H9 (cell line): ENCODE measurements around the gene MRPL3. TPM values are rescaled to one million over a fixed set of nuclear protein-coding genes. Genes with fewer than 3 reads are reported as not detected.

Experiments
- DNase-seq: peaks from one replicate; pipeline ENCODE4 v3.0.0-alpha.2; 2017
- H2AFZ ChIP-seq: one replicate; pipeline ENCODE4 v1.6.1; 2013; ENCODE audit warnings: mild to moderate bottlenecking, low read length, control low read depth, moderate library complexity
- H2AK5ac ChIP-seq: 2 replicates; pipeline ENCODE4 v1.6.1; 2013; ENCODE audit warnings: low read length, control low read depth, mixed read lengths; ENCODE audit not compliant: insufficient read length
- H2BK120ac ChIP-seq: one replicate; pipeline ENCODE4 v1.6.1; 2013; ENCODE audit warnings: low read depth, mild to moderate bottlenecking, low read length, control low read depth, inconsistent platforms; ENCODE audit not compliant: poor library complexity, severe bottlenecking
- H2BK12ac ChIP-seq: 2 replicates; pipeline ENCODE4 v1.6.1; 2013; ENCODE audit warnings: low read length, control low read depth, mixed read lengths, low read depth; ENCODE audit not compliant: insufficient read length
- H2BK15ac ChIP-seq: 2 replicates; pipeline ENCODE4 v1.6.1; 2013; ENCODE audit warnings: low read depth, low read length, control low read depth
- H2BK20ac ChIP-seq: one replicate; pipeline ENCODE4 v1.6.1; 2013; ENCODE audit warnings: low read depth, mild to moderate bottlenecking, low read length, control low read depth, inconsistent platforms; ENCODE audit not compliant: poor library complexity, severe bottlenecking
- H2BK5ac ChIP-seq: 2 replicates; pipeline ENCODE4 v1.6.1; 2013; ENCODE audit warnings: low read length, control low read depth, mixed read lengths; ENCODE audit not compliant: insufficient read length
- H3K14ac ChIP-seq: 2 replicates; pipeline ENCODE4 v1.6.1; 2013; ENCODE audit warnings: low read length, control low read depth; ENCODE audit not compliant: insufficient read depth
- H3K18ac ChIP-seq: 2 replicates; pipeline ENCODE4 v1.6.1; 2013; ENCODE audit warnings: low read depth, mild to moderate bottlenecking, mixed read lengths, low read length, control low read depth; ENCODE audit not compliant: insufficient read length
- H3K23ac ChIP-seq: 2 replicates; pipeline ENCODE4 v1.6.1; 2013; ENCODE audit warnings: low read length, control low read depth, mixed read lengths, low read depth; ENCODE audit not compliant: insufficient read length
- H3K23me2 ChIP-seq: 2 replicates; pipeline ENCODE4 v1.6.1; 2013; ENCODE audit warnings: low read depth, mild to moderate bottlenecking, mixed read lengths, low read length, control low read depth; ENCODE audit not compliant: insufficient read length, poor library complexity, severe bottlenecking
- H3K27ac ChIP-seq: 2 replicates; pipeline ENCODE4 v1.5.1; 2013; ENCODE audit warnings: low read length, control low read depth, mixed read lengths, low read depth; ENCODE audit not compliant: insufficient read length
- H3K27me3 ChIP-seq: 2 replicates; pipeline ENCODE4 v1.6.1; 2013; ENCODE audit warnings: low read length, control low read depth, inconsistent platforms; ENCODE audit not compliant: insufficient read depth
- H3K4ac ChIP-seq: 2 replicates; pipeline ENCODE4 v1.6.1; 2013; ENCODE audit warnings: low read depth, mild to moderate bottlenecking, control low read depth, inconsistent platforms, low read length, moderate library complexity
- H3K4me1 ChIP-seq: 2 replicates; pipeline ENCODE4 v1.6.1; 2013; ENCODE audit warnings: low read length, control low read depth, inconsistent platforms; ENCODE audit not compliant: insufficient read depth
- H3K4me2 ChIP-seq: 2 replicates; pipeline ENCODE4 v1.6.1; 2013; ENCODE audit warnings: low read length, control low read depth, mixed read lengths; ENCODE audit not compliant: insufficient read length, insufficient read depth
- H3K56ac ChIP-seq: 2 replicates; pipeline ENCODE4 v1.6.1; 2013; ENCODE audit warnings: low read depth, mild to moderate bottlenecking, mixed read lengths, low read length, control low read depth; ENCODE audit not compliant: insufficient read length
- H3K79me1 ChIP-seq: 2 replicates; pipeline ENCODE4 v1.6.1; 2013; ENCODE audit warnings: low read depth, mild to moderate bottlenecking, moderate library complexity, low read length, control low read depth, inconsistent platforms; ENCODE audit not compliant: insufficient read depth, poor library complexity, severe bottlenecking
- H3K79me2 ChIP-seq: 2 replicates; pipeline ENCODE4 v1.6.1; 2013; ENCODE audit warnings: low read length, control low read depth, inconsistent platforms; ENCODE audit not compliant: insufficient read depth
- H3K9ac ChIP-seq: 2 replicates; pipeline ENCODE4 v1.6.1; 2013; ENCODE audit warnings: low read length, control low read depth, mixed read lengths; ENCODE audit not compliant: insufficient read length; ENCODE audit errors: extremely low read depth
- H3K9me3 ChIP-seq: one replicate; pipeline ENCODE4 v1.6.1; 2013; ENCODE audit warnings: low read depth, low read length, inconsistent platforms; ENCODE audit not compliant: control insufficient read depth
- H3T11ph ChIP-seq: one replicate; pipeline ENCODE4 v1.6.1; 2013; ENCODE audit warnings: mild to moderate bottlenecking, low read length, control low read depth, inconsistent platforms
- H4K20me1 ChIP-seq: one replicate; pipeline ENCODE4 v1.6.1; 2013; ENCODE audit not compliant: control insufficient read depth, insufficient read length, insufficient read depth
- H4K5ac ChIP-seq: 2 replicates; pipeline ENCODE4 v1.6.1; 2013; ENCODE audit warnings: low read depth, mild to moderate bottlenecking, mixed read lengths, low read length, control low read depth; ENCODE audit not compliant: insufficient read length
- H4K8ac ChIP-seq: replicated peaks from 2 replicates; pipeline ENCODE4 v1.6.1; 2013; ENCODE audit warnings: low read length, control low read depth, mixed read lengths, low read depth; ENCODE audit not compliant: insufficient read length
- H4K91ac ChIP-seq: 2 replicates; pipeline ENCODE4 v1.6.1; 2013; ENCODE audit warnings: low read depth, mild to moderate bottlenecking, moderate library complexity, mixed read lengths, low read length, control low read depth; ENCODE audit not compliant: insufficient read length
- H3K27ac Mint-ChIP-seq, 3 experiments: 2 replicates in 2 of 3; 3 replicates in 1 of 3; pipeline ENCODE4 v1.8.0; 2020 to 2021; ENCODE audit warnings: mixed read lengths in 3 of 3, mild to moderate bottlenecking in 1 of 3, moderate library complexity in 1 of 3
- H3K27me3 Mint-ChIP-seq: 2 replicates; pipeline ENCODE4 v1.8.0; 2021; ENCODE audit warnings: low read depth, mild to moderate bottlenecking, moderate library complexity, mixed read lengths
- H3K36me3 Mint-ChIP-seq, 3 experiments: 2 replicates in 2 of 3; 3 replicates in 1 of 3; pipeline ENCODE4 v1.8.0; 2020 to 2021; ENCODE audit warnings: low read depth in 3 of 3, mixed read lengths in 3 of 3; ENCODE audit not compliant: insufficient read depth in 1 of 3
- H3K4me1 Mint-ChIP-seq, 2 experiments: 2 replicates each; pipeline ENCODE4 v1.8.0; 2020; ENCODE audit warnings: mixed read lengths in 2 of 2
- H3K4me3 Mint-ChIP-seq, 2 experiments: 2 replicates in 1 of 2; 3 replicates in 1 of 2; pipeline ENCODE4 v1.8.0; 2020 to 2021; ENCODE audit warnings: mild to moderate bottlenecking in 2 of 2, mixed read lengths in 2 of 2, moderate library complexity in 1 of 2
- H3K9me3 Mint-ChIP-seq, 2 experiments: 2 replicates in 1 of 2; 3 replicates in 1 of 2; pipeline ENCODE4 v1.8.0; 2020; ENCODE audit warnings: mild to moderate bottlenecking in 2 of 2, mixed read lengths in 2 of 2, moderate library complexity in 1 of 2
- WGBS: extraction: QIAGEN DNeasy Blood & Tissue Kit; methylation state at CpG from one replicate; pipeline ENCODE4 v1.1.7; 2013; ENCODE audit warnings: missing lambda C conversion rate, low lambda C conversion rate, mixed read lengths; ENCODE audit not compliant: insufficient read length; ENCODE audit errors: extremely low coverage; 5-methylcytosine and 5-hydroxymethylcytosine counted together
- total RNA-seq: library from RNA; stranded (reverse); gene quantifications from 2 replicates; pipeline ENCODE4 v1.2.1, GENCODE V29; 2021
- TF ChIP-seq, protein P1 (sequence below): fragments of 200-600 bp; sonication (generic); conservative IDR thresholded peaks from 3 replicates; pipeline ENCODE4 v1.8.0; 2021; ENCODE audit warnings: antibody characterized with exemption, mild to moderate bottlenecking

MRPL3 gene
- total RNA-seq, 1 experiment from 2014 or later, result 154 TPM

DNA sequence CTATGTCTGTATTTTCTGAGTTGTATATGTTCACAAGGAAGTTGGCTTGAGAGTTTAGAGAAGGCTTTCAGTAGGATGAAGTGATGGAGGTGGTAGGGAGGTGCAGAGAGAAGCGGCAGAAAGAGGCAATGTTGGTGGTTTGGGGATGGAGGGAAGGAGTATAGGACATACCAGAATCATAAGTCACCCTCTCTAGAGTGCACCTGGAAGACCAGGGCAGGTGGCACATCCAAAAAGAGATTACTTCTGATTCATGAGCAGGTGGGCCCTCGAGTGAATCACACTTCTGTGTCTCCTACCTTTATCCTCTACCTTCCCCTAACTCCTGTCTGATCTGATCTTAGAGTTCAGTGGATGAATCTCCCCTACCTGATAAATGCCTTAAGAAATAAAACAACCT lies 41.8 kb upstream of the MRPL3 start:
- no peak overlapping the region for H3K27ac Mint-ChIP-seq
- no peak overlapping the region for H2BK120ac ChIP-seq
- H3K4me1 Mint-ChIP-seq, result no peaks in the 10 kb centered on the region
- no peak overlapping the region for H2BK20ac ChIP-seq
- H3T11ph ChIP-seq, result no peak overlapping the region
- H3K79me2 ChIP-seq, result no peaks in the 10 kb centered on the region
- H3K27me3 Mint-ChIP-seq, result no peaks in the 10 kb centered on the region
- no peaks in the 10 kb centered on the region for H3K27me3 ChIP-seq
- H2BK5ac ChIP-seq, result no peak overlapping the region
- H3K36me3 Mint-ChIP-seq, result no peaks in the 10 kb centered on the region
- no peak overlapping the region for H2AFZ ChIP-seq
- no peak overlapping the region for H3K4me3 Mint-ChIP-seq
- H2AK5ac ChIP-seq, result no peak overlapping the region
- H4K8ac ChIP-seq, result no peak overlapping the region
- TF ChIP-seq, protein P1, sequence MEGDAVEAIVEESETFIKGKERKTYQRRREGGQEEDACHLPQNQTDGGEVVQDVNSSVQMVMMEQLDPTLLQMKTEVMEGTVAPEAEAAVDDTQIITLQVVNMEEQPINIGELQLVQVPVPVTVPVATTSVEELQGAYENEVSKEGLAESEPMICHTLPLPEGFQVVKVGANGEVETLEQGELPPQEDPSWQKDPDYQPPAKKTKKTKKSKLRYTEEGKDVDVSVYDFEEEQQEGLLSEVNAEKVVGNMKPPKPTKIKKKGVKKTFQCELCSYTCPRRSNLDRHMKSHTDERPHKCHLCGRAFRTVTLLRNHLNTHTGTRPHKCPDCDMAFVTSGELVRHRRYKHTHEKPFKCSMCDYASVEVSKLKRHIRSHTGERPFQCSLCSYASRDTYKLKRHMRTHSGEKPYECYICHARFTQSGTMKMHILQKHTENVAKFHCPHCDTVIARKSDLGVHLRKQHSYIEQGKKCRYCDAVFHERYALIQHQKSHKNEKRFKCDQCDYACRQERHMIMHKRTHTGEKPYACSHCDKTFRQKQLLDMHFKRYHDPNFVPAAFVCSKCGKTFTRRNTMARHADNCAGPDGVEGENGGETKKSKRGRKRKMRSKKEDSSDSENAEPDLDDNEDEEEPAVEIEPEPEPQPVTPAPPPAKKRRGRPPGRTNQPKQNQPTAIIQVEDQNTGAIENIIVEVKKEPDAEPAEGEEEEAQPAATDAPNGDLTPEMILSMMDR, result no peak
- no peak overlapping the region for H3K9ac ChIP-seq
- no peaks in the 10 kb centered on the region for H3K23me2 ChIP-seq
- H3K4ac ChIP-seq, result no peak overlapping the region
- H3K56ac ChIP-seq, result no peak overlapping the region
- no peak overlapping the region for H3K4me2 ChIP-seq
- no peak overlapping the region for H3K18ac ChIP-seq
- H4K5ac ChIP-seq, result no peak overlapping the region
- no peak overlapping the region for H3K23ac ChIP-seq
- H3K9me3 ChIP-seq, result no peaks in the 10 kb centered on the region
- H2BK12ac ChIP-seq, result no peak overlapping the region
- H4K20me1 ChIP-seq, result no peaks in the 10 kb centered on the region
- H3K79me1 ChIP-seq, result no peaks in the 10 kb centered on the region
- H3K14ac ChIP-seq, result no peak overlapping the region
- H2BK15ac ChIP-seq, result no peak overlapping the region
- no peak for DNase-seq
- whole genome bisulfite sequencing, result no CpG with 5 or more reads among the region's 2 CpGs
- H3K4me1 ChIP-seq, result no peaks in the 10 kb centered on the region
- no peak overlapping the region for H3K27ac ChIP-seq
- no peaks in the 10 kb centered on the region for H3K9me3 Mint-ChIP-seq
- H4K91ac ChIP-seq, result no peak overlapping the region
